GM23248 (cell line): ENCODE data around the gene FMO5.
"Not testable (repeated sequence)": the region's sequence is repeated elsewhere in the genome, so short reads cannot be mapped to it uniquely, and the experiment has no call there.

Experiments used
- EZH2 ChIP-seq: fragments of 200-600 bp; sonication (generic); IDR thresholded peaks from 2 replicates; pipeline ENCODE4 v1.6.1; 2018; ENCODE audit warnings: antibody characterized with exemption, mild to moderate bottlenecking; ENCODE audit not compliant: insufficient read depth, poor library complexity, severe bottlenecking
- EZH2phosphoT487 ChIP-seq: fragments of 200-600 bp; sonication (generic); IDR thresholded peaks from 2 replicates; pipeline ENCODE4 v1.6.1; 2018; ENCODE audit warnings: antibody characterized with exemption, moderate library complexity, mild to moderate bottlenecking, low read depth; ENCODE audit not compliant: insufficient read depth

- not testable (repeated sequence) for TF ChIP-seq EZH2phosphoT487, EZH2
Observed at GRCh38 chr1:147157116-147157515, 68.0 kb downstream of the FMO5 start.
